HepG2 (cell line): ENCODE results near the gene ZBTB22. TPM values are rescaled to one million over a fixed set of nuclear protein-coding genes. Genes with fewer than 3 reads are reported as not detected.

Source experiments
- ATAC-seq: fragments of 200-7000 bp; cut with Tn5 transposase; 3 replicates; pipeline ENCODE4 v1.9.1; 2020; ENCODE audit warnings: mild to moderate bottlenecking, moderate library complexity
- BruUV-seq: library from RNA; stranded (reverse); fragments of 400-500 nt; replicated peaks from 2 replicates; lab custom pipeline; 2021; lab: Mats Ljungman, UMichigan
- CTCF ChIA-PET: fragments of 300-600 bp; formaldehyde crosslinking; extraction: SDS; loops from one replicate; lab custom pipeline; 2021; ENCODE audit warnings: low total read pairs, inconsistent platforms, low intra/inter-chr PET ratio; lab: Yijun Ruan, JAX
- POLR2A ChIA-PET: fragments of 350-600 bp; sonication (Branson Sonifier 250); formaldehyde crosslinking; loops from one replicate; lab custom pipeline; 2020; ENCODE audit warnings: antibody characterized with exemption, inconsistent platforms; lab: Yijun Ruan, JAX
- DNase-seq: peaks from one replicate; pipeline ENCODE4 v3.0.0-alpha.2; 2015; ENCODE audit warnings: low spot score
- FAIRE-seq: peaks from 3 replicates; lab custom pipeline; 2011; peaks lifted over from hg19 to GRCh38; lab: Jason Lieb, UNC
- H2AFZ ChIP-seq: one replicate; pipeline ENCODE4 v1.6.1; 2011; ENCODE audit warnings: low read length, inconsistent platforms
- H3K27ac ChIP-seq: fragments of 300-600 bp; 3 replicates; pipeline ENCODE4 v1.8.0; 2011; ENCODE audit warnings: mixed run types, mild to moderate bottlenecking, mixed read lengths, low read length, inconsistent platforms; ENCODE audit not compliant: insufficient read depth; ENCODE audit errors: extremely low read length
- H3K27me3 ChIP-seq, 2 experiments: fragments of 200-600 bp in 1 of 2; 2 replicates in 1 of 2; 3 replicates in 1 of 2; pipeline versions ENCODE4 v1.6.0 to v1.8.0; 2011; ENCODE audit warnings: low read length in 2 of 2, mild to moderate bottlenecking in 2 of 2, moderate library complexity in 2 of 2, inconsistent platforms in 1 of 2; ENCODE audit not compliant: insufficient read depth in 2 of 2, control insufficient read depth in 1 of 2
- H3K36me3 ChIP-seq, 2 experiments: fragments of 200-600 bp in 1 of 2; replicated peaks in 1 of 2; 2 replicates in 1 of 2; 3 replicates in 1 of 2; pipeline versions ENCODE4 v1.5.1 to v1.8.0; 2011; ENCODE audit warnings: low read length in 2 of 2, inconsistent platforms in 1 of 2; ENCODE audit not compliant: insufficient read depth in 2 of 2, control insufficient read depth in 1 of 2
- H3K4me1 ChIP-seq: 2 replicates; pipeline ENCODE4 v1.5.1; 2012; ENCODE audit warnings: low read length, inconsistent platforms; ENCODE audit not compliant: insufficient read depth
- H3K4me2 ChIP-seq: 2 replicates; pipeline ENCODE4 v1.6.0; 2011; ENCODE audit warnings: low read depth, low read length, inconsistent platforms
- H3K4me3 ChIP-seq, 3 experiments: fragments of 200-600 bp in 1 of 3; sonication (generic), shearing (Covaris generic) in 1 of 3; replicated peaks in 1 of 3; 2 replicates each; pipeline ENCODE4 v1.5.1; 2011 to 2016; ENCODE audit warnings: low read length in 3 of 3, inconsistent platforms in 2 of 3, low read depth in 2 of 3, mild to moderate bottlenecking in 2 of 3, control low read depth in 1 of 3, mixed read lengths in 1 of 3; ENCODE audit not compliant: insufficient read depth in 1 of 3
- H3K79me2 ChIP-seq: one replicate; pipeline ENCODE4 v1.6.1; 2011; ENCODE audit warnings: low read length, inconsistent platforms; ENCODE audit not compliant: insufficient read depth
- H3K9ac ChIP-seq: 2 replicates; pipeline ENCODE4 v1.6.0; 2011; ENCODE audit warnings: mild to moderate bottlenecking, low read depth, low read length, inconsistent platforms; ENCODE audit not compliant: insufficient read depth
- H3K9me3 ChIP-seq: 2 replicates; pipeline ENCODE4 v1.5.1; 2012; ENCODE audit warnings: mild to moderate bottlenecking, low read length
- H4K20me1 ChIP-seq: 2 replicates; pipeline ENCODE4 v1.6.0; 2011; ENCODE audit warnings: inconsistent platforms, mild to moderate bottlenecking, low read length, moderate library complexity; ENCODE audit not compliant: insufficient read depth
- HNF4A ChIP-seq: sonication (generic); formaldehyde crosslinking; IDR thresholded peaks from 2 replicates; pipeline ENCODE4 v1.4.0; 2020; ENCODE audit warnings: missing genetic modification reagents
- MED1 ChIP-seq: sonication (generic); formaldehyde crosslinking; IDR thresholded peaks from 2 replicates; pipeline ENCODE4 v1.4.0; 2020; ENCODE audit warnings: missing genetic modification reagents
- SKI ChIP-seq: fragments of 450-650 bp; IDR thresholded peaks from one replicate; pipeline ENCODE4 v1.6.1; 2018; ENCODE audit warnings: mild to moderate bottlenecking; ENCODE audit not compliant: partially characterized antibody
- SKIL ChIP-seq: sonication (generic); formaldehyde crosslinking; IDR thresholded peaks from 2 replicates; pipeline ENCODE4 v1.8.0; 2022; ENCODE audit warnings: missing genetic modification reagents, mild to moderate bottlenecking, moderate library complexity, borderline replicate concordance
- ZNF234 ChIP-seq: sonication (generic); formaldehyde crosslinking; conservative IDR thresholded peaks from 2 replicates; pipeline ENCODE4 v1.5.1; 2020; ENCODE audit warnings: mild to moderate bottlenecking, missing genetic modification reagents
- ZNF577 ChIP-seq: sonication (generic); formaldehyde crosslinking; IDR thresholded peaks from 2 replicates; pipeline ENCODE4 v1.4.0; 2020; ENCODE audit warnings: mild to moderate bottlenecking, low read depth, missing genetic modification reagents, borderline replicate concordance
- WGBS: methylation state at CpG from one replicate; pipeline ENCODE4 v1.1.6; 2017; ENCODE audit warnings: low lambda C conversion rate; 5-methylcytosine and 5-hydroxymethylcytosine counted together
- in situ Hi-C: cut with HindIII; loops from 2 replicates; pipeline ENCODE4 v1.10.0; 2017; ENCODE audit warnings: low pct_unique_long_range_greater_than_20kb; ENCODE audit not compliant: extremely low pct_ligation_motif_present
- intact Hi-C: fragments of 100-400 bp; cut with micrococcal nuclease; formaldehyde crosslinking; loops from one replicate; pipeline ENCODE4 v1.10.0; 2022; ENCODE audit not compliant: unreplicated experiment
- polyA plus RNA-seq, 8 experiments: library from polyadenylated mRNA; depleted of rRNA in 3 of 8; stranded (reverse) in 7 of 8; unstranded in 1 of 8; fragments of >200 nt; fragmentation: Illumina TruSeq in 4 of 8; extraction: Trizol in 4 of 8; gene quantifications; 2 replicates each; pipeline versions ENCODE4 v1.2.1 to v1.2.3, GENCODE V29; 2011 to 2016; ENCODE audit warnings: low read depth in 4 of 8, missing spikeins in 1 of 8, mixed read lengths in 1 of 8; ENCODE audit not compliant: insufficient read depth in 1 of 8
- total RNA-seq, 5 experiments: library from RNA; depleted of rRNA; stranded (reverse); fragments of >200 nt; fragmentation: Illumina TruSeq; extraction: Trizol; gene quantifications; 2 replicates each; pipeline ENCODE4 v1.2.3, GENCODE V29; 2016; ENCODE audit warnings: low read depth in 1 of 5
- TF ChIP-seq, protein P1 (sequence below): sonication (generic); formaldehyde crosslinking; IDR thresholded peaks from 2 replicates; pipeline ENCODE4 v1.8.1; 2023; ENCODE audit warnings: mild to moderate bottlenecking, missing genetic modification reagents
- TF ChIP-seq, protein P2 (sequence below): sonication (generic); formaldehyde crosslinking; IDR thresholded peaks from 2 replicates; pipeline ENCODE4 v1.4.0; 2020; ENCODE audit warnings: mild to moderate bottlenecking, missing genetic modification reagents
- TF ChIP-seq, protein P3 (sequence below): sonication (generic); formaldehyde crosslinking; IDR thresholded peaks from 2 replicates; pipeline ENCODE4 v1.5.0; 2020; ENCODE audit warnings: mild to moderate bottlenecking, missing genetic modification reagents
- TF ChIP-seq, protein P4 (sequence below): sonication (generic); formaldehyde crosslinking; conservative IDR thresholded peaks from 2 replicates; pipeline ENCODE4 v1.4.0; 2020; ENCODE audit warnings: missing genetic modification reagents
- TF ChIP-seq, protein P5 (sequence below): sonication (generic); formaldehyde crosslinking; IDR thresholded peaks from 2 replicates; pipeline ENCODE4 v1.4.0; 2020; ENCODE audit warnings: missing genetic modification reagents

The ZBTB22 gene
- total and polyA plus RNA-seq, 2 of the 13 experiments (the other 11 are each of a cell fraction or from before 2014, with no cell fraction given), result 8.0 to 10.6 TPM

DNA sequence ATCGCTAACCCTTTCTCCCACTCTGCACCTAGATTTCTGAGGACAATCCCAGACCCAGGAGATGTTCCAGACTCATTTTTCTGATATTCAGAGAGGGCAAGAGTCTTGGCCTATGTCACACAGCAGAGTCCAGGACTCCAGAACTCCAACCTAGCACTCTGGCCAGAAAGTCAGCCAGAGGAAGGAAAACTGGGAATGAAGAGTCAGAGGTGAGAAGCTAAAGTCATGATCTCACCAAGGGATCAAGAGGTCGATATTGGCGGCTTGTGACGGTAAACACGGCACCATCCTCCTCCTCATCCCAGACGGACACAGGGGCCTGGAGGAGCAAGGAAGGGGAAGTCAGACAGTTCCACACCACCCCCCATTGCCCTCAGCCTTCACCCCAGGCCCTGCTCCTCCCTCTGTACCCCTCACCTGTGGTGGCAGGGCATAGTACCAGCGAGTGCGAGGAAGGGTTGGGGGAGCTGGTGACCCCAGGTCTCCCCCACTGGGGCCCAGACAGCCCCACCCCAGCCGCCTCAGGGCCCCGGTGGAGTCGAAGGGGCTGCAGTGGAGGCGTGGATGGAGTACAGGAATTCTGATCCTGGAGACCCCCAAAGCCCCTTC is 20.6 kb downstream of the ZBTB22 start:
- no peak for FAIRE-seq
- Histone ChIP-seq H4K20me1 (no peaks in the 10 kb centered on the region), H3K36me3 (peaks cover 8 to 18% of the 10 kb centered on the region in 2 experiments; a peak in 4 of 5 replicates), H3K4me2 (peak overlapping the region; percentile 92), H3K27me3 (no peaks in the 10 kb centered on the region; a peak in 1 of 5 replicates), H3K4me1 (peaks cover 27% of the 10 kb centered on the region), H3K27ac (peak overlapping the region; percentile 93), H3K4me3 (peak overlapping the region; percentile 75 to 88 (median 79)), H3K9ac (peak overlapping the region; percentile 58), H2AFZ (no peak overlapping the region), H3K79me2 (peaks cover 11% of the 10 kb centered on the region), H3K9me3 (no peaks in the 10 kb centered on the region)
- intact Hi-C loops (no loop called here), in situ Hi-C loops (loop anchor here (5.0 to 25.0 kb wide), 2 partner anchors 95 to 115 kb away; partner anchors contain the start of genes CUTA, HSD17B8, PHF1 and RXRB)
- ChIA-PET CTCF (interaction anchor here (1.2 kb wide), 1 partner anchor 94 kb away, joined by 3 read pairs; the partner anchor contains the start of gene KIFC1), POLR2A (interaction anchor here (1.3 to 3.3 kb wide), 11 partner anchors 8 to 325 kb away, joined by 3 to 40 read pairs (median 8); partner anchors contain the start of genes B3GALT4, HSD17B8, PFDN6 and RPS18)
- no peak for DNase-seq
- no TSS peak for BruUV-seq
- no peak for ATAC-seq
- WGBS, result 65% methylated on average over 9 of the region's 12 CpGs
- TF ChIP-seq, protein P1, sequence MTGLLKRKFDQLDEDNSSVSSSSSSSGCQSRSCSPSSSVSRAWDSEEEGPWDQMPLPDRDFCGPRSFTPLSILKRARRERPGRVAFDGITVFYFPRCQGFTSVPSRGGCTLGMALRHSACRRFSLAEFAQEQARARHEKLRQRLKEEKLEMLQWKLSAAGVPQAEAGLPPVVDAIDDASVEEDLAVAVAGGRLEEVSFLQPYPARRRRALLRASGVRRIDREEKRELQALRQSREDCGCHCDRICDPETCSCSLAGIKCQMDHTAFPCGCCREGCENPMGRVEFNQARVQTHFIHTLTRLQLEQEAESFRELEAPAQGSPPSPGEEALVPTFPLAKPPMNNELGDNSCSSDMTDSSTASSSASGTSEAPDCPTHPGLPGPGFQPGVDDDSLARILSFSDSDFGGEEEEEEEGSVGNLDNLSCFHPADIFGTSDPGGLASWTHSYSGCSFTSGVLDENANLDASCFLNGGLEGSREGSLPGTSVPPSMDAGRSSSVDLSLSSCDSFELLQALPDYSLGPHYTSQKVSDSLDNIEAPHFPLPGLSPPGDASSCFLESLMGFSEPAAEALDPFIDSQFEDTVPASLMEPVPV (CRISPR knock-in tag), result peak; percentile 57; the same call in 1 of the 2 replicates
- TF ChIP-seq, protein P2, sequence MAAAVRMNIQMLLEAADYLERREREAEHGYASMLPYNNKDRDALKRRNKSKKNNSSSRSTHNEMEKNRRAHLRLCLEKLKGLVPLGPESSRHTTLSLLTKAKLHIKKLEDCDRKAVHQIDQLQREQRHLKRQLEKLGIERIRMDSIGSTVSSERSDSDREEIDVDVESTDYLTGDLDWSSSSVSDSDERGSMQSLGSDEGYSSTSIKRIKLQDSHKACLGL (CRISPR knock-in tag), result 0 out of 2 replicates have a peak, but pooled peaks have one; percentile 22
- TF ChIP-seq MED1, result no peak
- peak; percentile 23; the same call in 1 of the 2 replicates for TF ChIP-seq SKIL (CRISPR knock-in tag)
- TF ChIP-seq SKI, result no peak
- TF ChIP-seq, protein P3, sequence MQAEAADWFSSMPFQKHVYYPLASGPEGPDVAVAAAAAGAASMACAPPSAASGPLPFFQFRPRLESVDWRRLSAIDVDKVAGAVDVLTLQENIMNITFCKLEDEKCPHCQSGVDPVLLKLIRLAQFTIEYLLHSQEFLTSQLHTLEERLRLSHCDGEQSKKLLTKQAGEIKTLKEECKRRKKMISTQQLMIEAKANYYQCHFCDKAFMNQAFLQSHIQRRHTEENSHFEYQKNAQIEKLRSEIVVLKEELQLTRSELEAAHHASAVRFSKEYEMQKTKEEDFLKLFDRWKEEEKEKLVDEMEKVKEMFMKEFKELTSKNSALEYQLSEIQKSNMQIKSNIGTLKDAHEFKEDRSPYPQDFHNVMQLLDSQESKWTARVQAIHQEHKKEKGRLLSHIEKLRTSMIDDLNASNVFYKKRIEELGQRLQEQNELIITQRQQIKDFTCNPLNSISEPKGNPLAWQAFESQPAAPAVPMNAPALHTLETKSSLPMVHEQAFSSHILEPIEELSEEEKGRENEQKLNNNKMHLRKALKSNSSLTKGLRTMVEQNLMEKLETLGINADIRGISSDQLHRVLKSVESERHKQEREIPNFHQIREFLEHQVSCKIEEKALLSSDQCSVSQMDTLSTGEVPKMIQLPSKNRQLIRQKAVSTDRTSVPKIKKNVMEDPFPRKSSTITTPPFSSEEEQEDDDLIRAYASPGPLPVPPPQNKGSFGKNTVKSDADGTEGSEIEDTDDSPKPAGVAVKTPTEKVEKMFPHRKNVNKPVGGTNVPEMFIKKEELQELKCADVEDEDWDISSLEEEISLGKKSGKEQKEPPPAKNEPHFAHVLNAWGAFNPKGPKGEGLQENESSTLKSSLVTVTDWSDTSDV, result no peak
- no peak for TF ChIP-seq ZNF577 (CRISPR knock-in tag)
- TF ChIP-seq, protein P4, sequence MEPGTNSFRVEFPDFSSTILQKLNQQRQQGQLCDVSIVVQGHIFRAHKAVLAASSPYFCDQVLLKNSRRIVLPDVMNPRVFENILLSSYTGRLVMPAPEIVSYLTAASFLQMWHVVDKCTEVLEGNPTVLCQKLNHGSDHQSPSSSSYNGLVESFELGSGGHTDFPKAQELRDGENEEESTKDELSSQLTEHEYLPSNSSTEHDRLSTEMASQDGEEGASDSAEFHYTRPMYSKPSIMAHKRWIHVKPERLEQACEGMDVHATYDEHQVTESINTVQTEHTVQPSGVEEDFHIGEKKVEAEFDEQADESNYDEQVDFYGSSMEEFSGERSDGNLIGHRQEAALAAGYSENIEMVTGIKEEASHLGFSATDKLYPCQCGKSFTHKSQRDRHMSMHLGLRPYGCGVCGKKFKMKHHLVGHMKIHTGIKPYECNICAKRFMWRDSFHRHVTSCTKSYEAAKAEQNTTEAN (CRISPR knock-in tag), result no peak
- TF ChIP-seq, protein P5, sequence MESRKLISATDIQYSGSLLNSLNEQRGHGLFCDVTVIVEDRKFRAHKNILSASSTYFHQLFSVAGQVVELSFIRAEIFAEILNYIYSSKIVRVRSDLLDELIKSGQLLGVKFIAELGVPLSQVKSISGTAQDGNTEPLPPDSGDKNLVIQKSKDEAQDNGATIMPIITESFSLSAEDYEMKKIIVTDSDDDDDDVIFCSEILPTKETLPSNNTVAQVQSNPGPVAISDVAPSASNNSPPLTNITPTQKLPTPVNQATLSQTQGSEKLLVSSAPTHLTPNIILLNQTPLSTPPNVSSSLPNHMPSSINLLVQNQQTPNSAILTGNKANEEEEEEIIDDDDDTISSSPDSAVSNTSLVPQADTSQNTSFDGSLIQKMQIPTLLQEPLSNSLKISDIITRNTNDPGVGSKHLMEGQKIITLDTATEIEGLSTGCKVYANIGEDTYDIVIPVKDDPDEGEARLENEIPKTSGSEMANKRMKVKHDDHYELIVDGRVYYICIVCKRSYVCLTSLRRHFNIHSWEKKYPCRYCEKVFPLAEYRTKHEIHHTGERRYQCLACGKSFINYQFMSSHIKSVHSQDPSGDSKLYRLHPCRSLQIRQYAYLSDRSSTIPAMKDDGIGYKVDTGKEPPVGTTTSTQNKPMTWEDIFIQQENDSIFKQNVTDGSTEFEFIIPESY (CRISPR knock-in tag), result peak; percentile 95
- TF ChIP-seq HNF4A (CRISPR knock-in tag), result 0 out of 2 replicates have a peak, but pooled peaks have one; percentile 2
- no peak for TF ChIP-seq ZNF234 (CRISPR knock-in tag)
